Panc1 (cell line): ENCODE measurements around the gene RCOR3.

Experiments used
- CTCF ChIP-seq: fragments of 450-650 bp; IDR thresholded peaks from 2 replicates; pipeline ENCODE4 v1.5.1; 2017; ENCODE audit warnings: mild to moderate bottlenecking
- POLR2AphosphoS5 ChIP-seq: IDR thresholded peaks from 2 replicates; pipeline ENCODE4 v1.6.1; 2012; ENCODE audit warnings: mild to moderate bottlenecking, low read depth, low read length, moderate library complexity
- REST ChIP-seq, 2 experiments: IDR thresholded peaks; 2 replicates each; pipeline ENCODE4 v1.6.1; 2011 to 2012; ENCODE audit warnings: low read depth in 2 of 2, control low read depth in 1 of 2, low read length in 1 of 2, mild to moderate bottlenecking in 1 of 2, moderate library complexity in 1 of 2; ENCODE audit not compliant: insufficient read depth in 1 of 2
- SIN3A ChIP-seq: IDR thresholded peaks from 2 replicates; pipeline ENCODE4 v1.6.1; 2012; ENCODE audit warnings: low read depth, mild to moderate bottlenecking, low read length, moderate library complexity, borderline replicate concordance; ENCODE audit not compliant: insufficient read depth

- TF ChIP-seq CTCF, result no peak
- TF ChIP-seq REST (IDR thresholded peaks at IDR 0.05; ENCODE audit: insufficient read depth in 1 of 2, low read depth in 2 of 2, low read length in 1 of 2), result no peak
- no peak for TF ChIP-seq SIN3A
- no peak for TF ChIP-seq POLR2AphosphoS5
Observed at GRCh38 chr1:211347077-211347844, 88.1 kb downstream of the RCOR3 start.
